HCT116 (cell line): ENCODE data around the gene SPDYE4. TPM values are rescaled to one million over a fixed set of nuclear protein-coding genes. Genes with fewer than 3 reads are reported as not detected.

Experiments used
- ATAC-seq: fragments of 200-7000 bp; cut with Tn5 transposase; 2 replicates; pipeline ENCODE4 v1.9.1; 2020; ENCODE audit warnings: mild to moderate bottlenecking, moderate library complexity
- BruUV-seq: library from RNA; stranded (reverse); fragments of 400-500 nt; replicated peaks from 2 replicates; lab custom pipeline; 2021; lab: Mats Ljungman, UMichigan
- CTCF ChIA-PET: fragments of 300-600 bp; sonication (Branson Sonifier 250); formaldehyde crosslinking; loops from one replicate; lab custom pipeline; 2021; ENCODE audit warnings: antibody characterized with exemption; lab: Charles Lee
- POLR2A ChIA-PET: fragments of 300-600, 350-600 bp; sonication (Branson Sonifier 250); formaldehyde crosslinking; loops from one replicate; lab custom pipeline; 2021; ENCODE audit warnings: antibody characterized with exemption; lab: Charles Lee
- RAD21 ChIA-PET, 2 experiments: fragments of 300-600 bp; sonication (Branson Sonifier 250); formaldehyde crosslinking; loops; one replicate each; lab custom pipeline; 2023; ENCODE audit warnings: low total read pairs in 2 of 2; ENCODE audit not compliant: uncharacterized antibody in 2 of 2, unreplicated experiment in 2 of 2, low non-redundant PET in 1 of 2; lab: Charles Lee
- DNase-seq: peaks from one replicate; pipeline ENCODE4 v3.0.0-alpha.2; 2010; ENCODE audit warnings: low read depth, low spot score
- H2AFZ ChIP-seq: fragments of 200-600 bp; shearing (Covaris generic), sonication (generic); 2 replicates; pipeline ENCODE4 v1.6.1; 2017; ENCODE audit warnings: low read depth, mixed run types, mixed read lengths, antibody characterized with exemption, low read length; ENCODE audit not compliant: poor library complexity, severe bottlenecking
- H3K27ac ChIP-seq: 2 replicates; pipeline ENCODE4 v1.5.1; 2012; ENCODE audit warnings: low read depth, low read length
- H3K27me3 ChIP-seq: fragments of 200-600 bp; sonication (generic); 2 replicates; pipeline ENCODE4 v1.6.1; 2016; ENCODE audit warnings: mixed run types, low read length, mixed read lengths; ENCODE audit not compliant: insufficient read depth
- H3K36me3 ChIP-seq, 2 experiments: fragments of 200-500 bp in 1 of 2; fragments of 200-600 bp in 1 of 2; sonication (Bioruptor generic) in 1 of 2; sonication (generic) in 1 of 2; 2 replicates each; pipeline versions ENCODE4 v1.5.1 to v1.6.1; 2014 to 2016; ENCODE audit warnings: low read length in 2 of 2, inconsistent platforms in 1 of 2, mixed read lengths in 1 of 2, mixed run types in 1 of 2; ENCODE audit not compliant: insufficient read depth in 2 of 2, control insufficient read depth in 1 of 2
- H3K4me1 ChIP-seq, 2 experiments: fragments of 200-600 bp in 1 of 2; sonication (generic) in 1 of 2; 2 replicates each; pipeline versions ENCODE4 v1.5.1 to v1.6.1; 2012 to 2017; ENCODE audit warnings: low read length in 2 of 2, inconsistent platforms in 1 of 2, mild to moderate bottlenecking in 1 of 2, mixed read lengths in 1 of 2, mixed run types in 1 of 2, moderate library complexity in 1 of 2; ENCODE audit not compliant: insufficient read depth in 2 of 2, control insufficient read depth in 1 of 2
- H3K4me2 ChIP-seq: fragments of 200-600 bp; sonication (generic); 2 replicates; pipeline ENCODE4 v1.6.1; 2017; ENCODE audit warnings: mixed run types, low read length, mixed read lengths
- H3K4me3 ChIP-seq, 2 experiments: fragments of 200-600 bp in 1 of 2; sonication (generic) in 1 of 2; replicated peaks in 1 of 2; 2 replicates each; pipeline ENCODE4 v1.5.1; 2011 to 2016; ENCODE audit warnings: low read length in 2 of 2, control low read depth in 1 of 2, low read depth in 1 of 2, mild to moderate bottlenecking in 1 of 2, mixed read lengths in 1 of 2, mixed run types in 1 of 2
- H3K79me2 ChIP-seq: fragments of 200-600 bp; sonication (generic); 2 replicates; pipeline ENCODE4 v1.6.1; 2017; ENCODE audit warnings: mild to moderate bottlenecking, mixed run types, low read length, moderate library complexity, mixed read lengths; ENCODE audit not compliant: insufficient read depth
- H3K9ac ChIP-seq: fragments of 200-600 bp; sonication (generic); 2 replicates; pipeline ENCODE4 v1.6.1; 2016; ENCODE audit warnings: low read length, mixed read lengths
- H3K9me2 ChIP-seq: fragments of 200-600 bp; sonication (generic), shearing (Covaris generic); 2 replicates; pipeline ENCODE4 v1.6.1; 2017; ENCODE audit warnings: mixed run types, mild to moderate bottlenecking, moderate library complexity; ENCODE audit not compliant: insufficient read depth
- H3K9me3 ChIP-seq, 2 experiments: fragments of 200-500 bp in 1 of 2; fragments of 200-600 bp in 1 of 2; sonication (Bioruptor generic) in 1 of 2; sonication (generic) in 1 of 2; 2 replicates each; pipeline ENCODE4 v1.6.1; 2014 to 2017; ENCODE audit warnings: low read length in 2 of 2, mixed read lengths in 2 of 2, inconsistent platforms in 1 of 2, low read depth in 1 of 2, mild to moderate bottlenecking in 1 of 2, mixed run types in 1 of 2, moderate library complexity in 1 of 2; ENCODE audit not compliant: control insufficient read depth in 1 of 2, insufficient read depth in 1 of 2
- H4K20me1 ChIP-seq: fragments of 200-600 bp; sonication (generic), shearing (Covaris generic); 2 replicates; pipeline ENCODE4 v1.6.1; 2017; ENCODE audit warnings: mixed run types, mild to moderate bottlenecking, moderate library complexity; ENCODE audit not compliant: insufficient read depth
- POLR2AphosphoS5 ChIP-seq: IDR thresholded peaks from 2 replicates; pipeline ENCODE4 v1.6.1; 2011; ENCODE audit warnings: mild to moderate bottlenecking, low read depth, low read length, moderate library complexity
- SIN3A ChIP-seq: IDR thresholded peaks from 2 replicates; pipeline ENCODE4 v1.6.1; 2012; ENCODE audit warnings: low read depth
- ZFX ChIP-seq: fragments of 450-650 bp; IDR thresholded peaks from 2 replicates; pipeline ENCODE4 v1.6.1; 2017
- intact Hi-C: fragments of 100-400 bp; cut with micrococcal nuclease; formaldehyde crosslinking; loops from 2 replicates; pipeline ENCODE4 v1.10.0; 2022
- total RNA-seq: library from RNA; stranded (reverse); gene quantifications from one replicate; pipeline ENCODE4 v1.2.1, GENCODE V29; 2021; ENCODE audit not compliant: unreplicated experiment
- TF ChIP-seq, protein P1 (sequence below): IDR thresholded peaks from 2 replicates; pipeline ENCODE4 v1.6.1; 2011; ENCODE audit warnings: mild to moderate bottlenecking, low read length, moderate library complexity; ENCODE audit not compliant: insufficient replicate concordance; ENCODE audit errors: extremely low read depth
- TF ChIP-seq, protein P2 (sequence below): IDR thresholded peaks from 2 replicates; pipeline ENCODE4 v1.6.1; 2012; ENCODE audit warnings: low read depth

Gene SPDYE4
- total RNA-seq, 1 experiment from 2014 or later = not detected

GRCh38 chr17:8708025-8708461 lies 50.3 kb downstream of the SPDYE4 start:
- no peaks in the 10 kb centered on the region for H3K36me3 ChIP-seq
- no peak overlapping the region for H3K9ac ChIP-seq
- TF ChIP-seq, protein P1, sequence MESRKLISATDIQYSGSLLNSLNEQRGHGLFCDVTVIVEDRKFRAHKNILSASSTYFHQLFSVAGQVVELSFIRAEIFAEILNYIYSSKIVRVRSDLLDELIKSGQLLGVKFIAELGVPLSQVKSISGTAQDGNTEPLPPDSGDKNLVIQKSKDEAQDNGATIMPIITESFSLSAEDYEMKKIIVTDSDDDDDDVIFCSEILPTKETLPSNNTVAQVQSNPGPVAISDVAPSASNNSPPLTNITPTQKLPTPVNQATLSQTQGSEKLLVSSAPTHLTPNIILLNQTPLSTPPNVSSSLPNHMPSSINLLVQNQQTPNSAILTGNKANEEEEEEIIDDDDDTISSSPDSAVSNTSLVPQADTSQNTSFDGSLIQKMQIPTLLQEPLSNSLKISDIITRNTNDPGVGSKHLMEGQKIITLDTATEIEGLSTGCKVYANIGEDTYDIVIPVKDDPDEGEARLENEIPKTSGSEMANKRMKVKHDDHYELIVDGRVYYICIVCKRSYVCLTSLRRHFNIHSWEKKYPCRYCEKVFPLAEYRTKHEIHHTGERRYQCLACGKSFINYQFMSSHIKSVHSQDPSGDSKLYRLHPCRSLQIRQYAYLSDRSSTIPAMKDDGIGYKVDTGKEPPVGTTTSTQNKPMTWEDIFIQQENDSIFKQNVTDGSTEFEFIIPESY = no peak
- TF ChIP-seq POLR2AphosphoS5 (no peak), SIN3A (no peak), ZFX (no peak)
- TF ChIP-seq, protein P2, sequence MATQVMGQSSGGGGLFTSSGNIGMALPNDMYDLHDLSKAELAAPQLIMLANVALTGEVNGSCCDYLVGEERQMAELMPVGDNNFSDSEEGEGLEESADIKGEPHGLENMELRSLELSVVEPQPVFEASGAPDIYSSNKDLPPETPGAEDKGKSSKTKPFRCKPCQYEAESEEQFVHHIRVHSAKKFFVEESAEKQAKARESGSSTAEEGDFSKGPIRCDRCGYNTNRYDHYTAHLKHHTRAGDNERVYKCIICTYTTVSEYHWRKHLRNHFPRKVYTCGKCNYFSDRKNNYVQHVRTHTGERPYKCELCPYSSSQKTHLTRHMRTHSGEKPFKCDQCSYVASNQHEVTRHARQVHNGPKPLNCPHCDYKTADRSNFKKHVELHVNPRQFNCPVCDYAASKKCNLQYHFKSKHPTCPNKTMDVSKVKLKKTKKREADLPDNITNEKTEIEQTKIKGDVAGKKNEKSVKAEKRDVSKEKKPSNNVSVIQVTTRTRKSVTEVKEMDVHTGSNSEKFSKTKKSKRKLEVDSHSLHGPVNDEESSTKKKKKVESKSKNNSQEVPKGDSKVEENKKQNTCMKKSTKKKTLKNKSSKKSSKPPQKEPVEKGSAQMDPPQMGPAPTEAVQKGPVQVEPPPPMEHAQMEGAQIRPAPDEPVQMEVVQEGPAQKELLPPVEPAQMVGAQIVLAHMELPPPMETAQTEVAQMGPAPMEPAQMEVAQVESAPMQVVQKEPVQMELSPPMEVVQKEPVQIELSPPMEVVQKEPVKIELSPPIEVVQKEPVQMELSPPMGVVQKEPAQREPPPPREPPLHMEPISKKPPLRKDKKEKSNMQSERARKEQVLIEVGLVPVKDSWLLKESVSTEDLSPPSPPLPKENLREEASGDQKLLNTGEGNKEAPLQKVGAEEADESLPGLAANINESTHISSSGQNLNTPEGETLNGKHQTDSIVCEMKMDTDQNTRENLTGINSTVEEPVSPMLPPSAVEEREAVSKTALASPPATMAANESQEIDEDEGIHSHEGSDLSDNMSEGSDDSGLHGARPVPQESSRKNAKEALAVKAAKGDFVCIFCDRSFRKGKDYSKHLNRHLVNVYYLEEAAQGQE = no peak
- no peak overlapping the region for H2AFZ ChIP-seq
- H3K79me2 ChIP-seq = no peaks in the 10 kb centered on the region
- H3K4me1 ChIP-seq = no peaks in the 10 kb centered on the region
- DNase-seq (no peak), ATAC-seq (no peak)
- intact Hi-C loops = no loop called here
- POLR2A ChIA-PET = no interaction called here
- RAD21 ChIA-PET = no interaction called here
- no peaks in the 10 kb centered on the region for H4K20me1 ChIP-seq
- H3K9me3 ChIP-seq = no peaks in the 10 kb centered on the region
- no peak overlapping the region for H3K4me3 ChIP-seq
- H3K4me2 ChIP-seq = no peak overlapping the region
- CTCF ChIA-PET = no interaction called here
- no TSS peak for BruUV-seq
- H3K9me2 ChIP-seq = no peaks in the 10 kb centered on the region
- H3K27ac ChIP-seq = no peak overlapping the region
- H3K27me3 ChIP-seq = peaks cover 27% of the 10 kb centered on the region
